ENCODE results near the gene POLR1E. TPM values are rescaled to one million over a fixed set of nuclear protein-coding genes. Genes with fewer than 3 reads are reported as not detected.

POLR1E gene
- total and polyA plus RNA-seq, 2 of the 8 experiments (the other 6 are each of a cell fraction or from before 2014, with no cell fraction given) = 16.0 to 40.0 TPM

- no peak overlapping the region for H4K91ac ChIP-seq (replicated peaks; ENCODE audit: insufficient read length, low read length)
- H3K27me3 ChIP-seq (replicated peaks in 1 of 4; ENCODE audit: control insufficient read depth in 3 of 4, extremely low read depth in 1 of 4, insufficient read depth in 3 of 4, low read length in 3 of 4) = no peaks in the 10 kb centered on the region
- FAIRE-seq (no peak), DNase-seq (ENCODE audit: low read depth in 1 of 2, low spot score in 2 of 2) (no peak)
- ChIA-PET CTCF (ENCODE audit: partially characterized antibody) (no interaction called here), POLR2A (ENCODE audit: partially characterized antibody) (no interaction called here)
- H3K9ac ChIP-seq (replicated peaks in 1 of 4; ENCODE audit: extremely low read depth in 1 of 4, low read depth in 3 of 4, low read length in 3 of 4) = no peak overlapping the region
- no peak overlapping the region for H3K4me3 ChIP-seq (ENCODE audit: extremely low read depth in 1 of 4, insufficient read depth in 2 of 4, low read depth in 3 of 4, low read length in 4 of 4)
- H3K56ac ChIP-seq (replicated peaks; ENCODE audit: insufficient read length, low read depth, low read length) = no peak overlapping the region
- H3K4me1 ChIP-seq (replicated peaks in 1 of 4; ENCODE audit: control insufficient read depth in 3 of 4, insufficient read depth in 4 of 4, low read length in 3 of 4) = no peaks in the 10 kb centered on the region
- H3K27ac ChIP-seq (ENCODE audit: low read depth, low read length) = no peak overlapping the region
- H3K9me3 ChIP-seq (ENCODE audit: insufficient read depth in 2 of 2, low read depth in 1 of 2, low read length in 1 of 2) = no peaks in the 10 kb centered on the region
- H3K36me3 ChIP-seq (ENCODE audit: control insufficient read depth in 2 of 4, insufficient read depth in 4 of 4, low read length in 3 of 4) = peaks cover 6 to 28% (median 14%) of the 10 kb centered on the region in 4 experiments; a peak in 6 of 8 replicates
- peaks cover 0 to 5% of the 10 kb centered on the region in 2 experiments for H4K20me1 ChIP-seq (replicated peaks in 1 of 2; ENCODE audit: control insufficient read depth in 1 of 2, insufficient read depth in 2 of 2, low read length in 2 of 2)
- TF ChIP-seq ATF3 (IDR thresholded peaks at IDR 0.05; ENCODE audit: insufficient read depth, low read depth, low read length) = no peak
- no peak for TF ChIP-seq SP2 (IDR thresholded peaks at IDR 0.05; ENCODE audit: low read length)
- no peak for TF ChIP-seq POU5F1 (IDR thresholded peaks at IDR 0.05; ENCODE audit: low read depth, low read length)
- no peak for TF ChIP-seq BCL11A (IDR thresholded peaks at IDR 0.05; ENCODE audit: low read depth in 2 of 2, low read length in 2 of 2)
- no peak for TF ChIP-seq SAP30 (IDR thresholded peaks at IDR 0.05; ENCODE audit: insufficient read depth, insufficient replicate concordance, low read length)
- TF ChIP-seq GTF2F1 (IDR thresholded peaks at IDR 0.05; ENCODE audit: borderline replicate concordance, low read depth, low read length) = no peak
- no peak for TF ChIP-seq KDM1A (IDR thresholded peaks at IDR 0.05; ENCODE audit: borderline replicate concordance, low read length)
- no peak for TF ChIP-seq KDM4A (IDR thresholded peaks at IDR 0.05; ENCODE audit: low read depth, low read length, severe bottlenecking)
- TF ChIP-seq RFX5 (IDR thresholded peaks at IDR 0.05; ENCODE audit: borderline replicate concordance, low read depth, low read length) = no peak
- TF ChIP-seq CBX5 (IDR thresholded peaks at IDR 0.05; ENCODE audit: low read depth, low read length) = no peak
- TF ChIP-seq TCF12 (IDR thresholded peaks at IDR 0.05; ENCODE audit: low read depth, low read length) = no peak
- no peak for TF ChIP-seq CHD2 (IDR thresholded peaks at IDR 0.05; ENCODE audit: low read length)
- TF ChIP-seq PHF8 (conservative IDR thresholded peaks at IDR 0.05; ENCODE audit: low read depth, low read length) = no peak
- TF ChIP-seq ASH2L (IDR thresholded peaks at IDR 0.05; ENCODE audit: low read length) = no peak
- H2BK12ac ChIP-seq (ENCODE audit: low read depth, low read length) = no peak overlapping the region
- H3K23ac ChIP-seq (ENCODE audit: insufficient read length) = no peak overlapping the region
- H3K79me1 ChIP-seq (ENCODE audit: low read depth, low read length) = no peaks in the 10 kb centered on the region
- no peak overlapping the region for H2BK15ac ChIP-seq (ENCODE audit: low read length)
- H4K5ac ChIP-seq (ENCODE audit: insufficient read length, low read depth, low read length) = no peak overlapping the region
- H3K79me2 ChIP-seq (ENCODE audit: control insufficient read depth in 1 of 2, insufficient read depth in 2 of 2, low read length in 2 of 2) = no peaks in the 10 kb centered on the region
- H2BK20ac ChIP-seq (ENCODE audit: low read length) = no peak overlapping the region
- no peak overlapping the region for H3K14ac ChIP-seq (ENCODE audit: insufficient read length)
- no peak overlapping the region for H2AK5ac ChIP-seq (ENCODE audit: low read depth, low read length)
- no peak overlapping the region for H4K8ac ChIP-seq (ENCODE audit: extremely low read depth, insufficient read depth, low read length)
- H2BK5ac ChIP-seq (ENCODE audit: low read depth, low read length) = no peak overlapping the region
- no peak overlapping the region for H3K4me2 ChIP-seq (ENCODE audit: insufficient read depth in 1 of 2, low read depth in 2 of 2, low read length in 2 of 2)
- H2AFZ ChIP-seq (ENCODE audit: low read length) = no peak overlapping the region
- H3K23me2 ChIP-seq (ENCODE audit: low read depth, low read length) = no peaks in the 10 kb centered on the region
- H2BK120ac ChIP-seq (replicated peaks; ENCODE audit: low read depth, low read length) = no peak overlapping the region
- H3K4ac ChIP-seq (replicated peaks; ENCODE audit: insufficient read length, low read depth, low read length) = no peak overlapping the region
- no peak overlapping the region for H3K18ac ChIP-seq (ENCODE audit: extremely low read depth, low read length)
These were observed 53.9 kb downstream of the POLR1E start for GRCh38 chr9:37539634-37540033.

Measured in H1 (cell line).